NT2/D1 (cell line): ENCODE data around the gene KIAA1614.

Source experiments
- DNase-seq: peaks from one replicate; pipeline ENCODE4 v3.0.0-alpha.2; 2011; ENCODE audit warnings: low read depth, low spot score
- H3K27me3 ChIP-seq: 2 replicates; pipeline ENCODE4 v1.6.0; 2011; ENCODE audit warnings: mild to moderate bottlenecking; ENCODE audit not compliant: insufficient read length, insufficient read depth
- H3K36me3 ChIP-seq: 2 replicates; pipeline ENCODE4 v1.6.1; 2011; ENCODE audit warnings: mild to moderate bottlenecking, low read length, mixed read lengths; ENCODE audit not compliant: insufficient read depth, insufficient read length
- H3K4me1 ChIP-seq: 2 replicates; pipeline ENCODE4 v1.5.1; 2011; ENCODE audit not compliant: insufficient read depth, insufficient read length
- H3K4me3 ChIP-seq: 2 replicates; pipeline ENCODE4 v1.5.1; 2011; ENCODE audit warnings: low read depth; ENCODE audit not compliant: insufficient read length
- H3K9ac ChIP-seq: 2 replicates; pipeline ENCODE4 v1.6.0; 2011; ENCODE audit warnings: low read depth; ENCODE audit not compliant: insufficient read length
- H3K9me3 ChIP-seq: 2 replicates; pipeline ENCODE4 v1.5.1; 2011; ENCODE audit warnings: mild to moderate bottlenecking, low read length; ENCODE audit not compliant: insufficient read depth
- SUZ12 ChIP-seq: IDR thresholded peaks from 2 replicates; pipeline ENCODE4 v1.6.1; 2011; ENCODE audit not compliant: insufficient read length, insufficient read depth; ENCODE audit errors: extremely low read depth
- YY1 ChIP-seq: IDR thresholded peaks from 2 replicates; pipeline ENCODE4 v1.6.1; 2011; ENCODE audit not compliant: insufficient read length, insufficient read depth
- ZNF274 ChIP-seq: IDR thresholded peaks from 2 replicates; pipeline ENCODE4 v1.6.1; 2011; ENCODE audit warnings: mild to moderate bottlenecking, low read depth, low read length

KIAA1614 gene

GRCh38 chr1:180898441-180899219 is 14.1 kb upstream of the KIAA1614 start:
- TF ChIP-seq YY1 = no peak
- no peak for TF ChIP-seq ZNF274
- TF ChIP-seq SUZ12 = no peak
- Histone ChIP-seq H3K9me3 (no peaks in the 10 kb centered on the region), H3K4me1 (peaks cover 11% of the 10 kb centered on the region), H3K27me3 (no peaks in the 10 kb centered on the region), H3K4me3 (no peak overlapping the region), H3K9ac (no peak overlapping the region), H3K36me3 (no peaks in the 10 kb centered on the region)
- DNase-seq = no peak

DNA sequence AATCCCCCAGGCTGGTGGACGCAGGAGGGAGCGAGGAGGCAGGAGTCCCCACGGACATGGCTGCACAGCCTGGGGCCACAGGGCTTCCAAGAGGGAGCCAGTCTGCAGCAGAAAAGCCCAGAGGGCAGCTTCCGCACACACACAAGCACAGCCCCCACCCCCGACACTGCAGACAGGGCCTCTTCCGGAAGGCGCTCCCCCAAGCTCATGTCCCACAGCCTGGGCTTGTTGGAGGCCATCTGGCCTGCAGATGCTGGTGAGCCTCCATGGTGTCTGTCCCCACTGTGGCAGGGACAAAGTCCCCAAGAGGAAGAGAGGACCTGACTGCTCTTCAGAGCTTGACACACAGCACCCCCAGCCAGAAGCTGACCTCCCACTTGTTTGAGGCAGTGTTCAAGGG is 13.4 kb upstream of the KIAA1614 start:
- Histone ChIP-seq H3K4me3 (no peak overlapping the region), H3K4me1 (peaks cover 11% of the 10 kb centered on the region), H3K36me3 (no peaks in the 10 kb centered on the region), H3K9ac (no peak overlapping the region), H3K9me3 (no peaks in the 10 kb centered on the region), H3K27me3 (no peaks in the 10 kb centered on the region)
- DNase-seq = no peak
- TF ChIP-seq SUZ12 (no peak), YY1 (no peak), ZNF274 (no peak)

- Histone ChIP-seq H3K27me3 (no peaks in the 10 kb centered on the region), H3K4me3 (no peak overlapping the region), H3K9ac (no peak overlapping the region), H3K4me1 (peaks cover 11% of the 10 kb centered on the region), H3K9me3 (no peaks in the 10 kb centered on the region), H3K36me3 (no peaks in the 10 kb centered on the region)
- TF ChIP-seq SUZ12 (no peak), YY1 (no peak), ZNF274 (no peak)
- no peak for DNase-seq
Measured at GRCh38 chr1:180901076-180901990, 11.4 kb upstream of the KIAA1614 start.

DNA sequence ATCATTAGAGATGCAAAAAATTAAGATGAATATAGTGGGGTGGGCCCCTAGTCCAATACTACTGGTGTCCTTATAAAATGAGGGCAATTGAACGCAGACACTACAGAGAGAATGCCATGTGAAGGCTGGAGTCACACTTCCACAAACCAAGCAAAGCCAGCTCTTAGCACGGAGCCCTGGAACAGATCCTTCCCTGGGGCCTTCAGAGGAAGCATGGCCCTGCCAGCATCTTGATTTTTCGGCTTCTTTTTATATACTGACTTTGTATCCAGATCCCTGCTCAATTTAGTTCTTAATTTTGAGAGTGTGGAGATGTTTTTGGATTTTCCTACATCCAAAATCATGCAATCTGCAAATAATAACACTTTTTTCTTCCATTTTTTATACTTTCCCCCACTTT is 10.2 kb upstream of the KIAA1614 start:
- TF ChIP-seq YY1 (no peak), SUZ12 (no peak), ZNF274 (no peak)
- Histone ChIP-seq H3K9ac (no peak overlapping the region), H3K4me1 (peaks cover 11% of the 10 kb centered on the region), H3K27me3 (no peaks in the 10 kb centered on the region), H3K36me3 (no peaks in the 10 kb centered on the region), H3K4me3 (no peak overlapping the region), H3K9me3 (no peaks in the 10 kb centered on the region)
- no peak for DNase-seq

DNA sequence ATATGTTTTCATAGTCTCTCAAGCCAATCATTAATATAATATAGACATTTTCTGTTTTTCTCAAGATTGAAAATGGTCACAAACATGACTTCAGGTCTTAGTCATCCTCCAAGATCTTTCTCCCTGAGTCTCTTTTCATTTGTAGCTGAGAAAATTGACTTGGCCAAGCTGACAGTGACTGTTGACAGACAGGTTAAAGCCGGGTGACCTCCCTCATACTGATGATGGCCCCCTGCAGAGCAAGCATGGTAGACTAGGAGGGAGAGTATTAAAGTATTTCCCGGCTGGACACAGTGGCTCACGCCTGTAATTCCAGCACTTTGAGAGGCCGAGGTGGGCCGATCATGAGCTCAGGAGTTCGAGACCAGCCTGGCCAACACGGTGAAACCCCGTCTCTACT is 6.8 kb upstream of the KIAA1614 start:
- no peaks in the 10 kb centered on the region for H3K4me1 ChIP-seq
- DNase-seq = no peak
- H3K36me3 ChIP-seq = no peaks in the 10 kb centered on the region
- no peak overlapping the region for H3K4me3 ChIP-seq
- peaks cover 3% of the 10 kb centered on the region for H3K27me3 ChIP-seq
- TF ChIP-seq ZNF274 = no peak
- no peak for TF ChIP-seq YY1
- no peak for TF ChIP-seq SUZ12
- no peak overlapping the region for H3K9ac ChIP-seq
- no peaks in the 10 kb centered on the region for H3K9me3 ChIP-seq

- Histone ChIP-seq H3K4me1 (peaks cover 1% of the 10 kb centered on the region), H3K27me3 (peaks cover 8% of the 10 kb centered on the region), H3K9me3 (no peaks in the 10 kb centered on the region), H3K4me3 (no peak overlapping the region), H3K9ac (no peak overlapping the region), H3K36me3 (no peaks in the 10 kb centered on the region)
- no peak for DNase-seq
- TF ChIP-seq SUZ12 = no peak
- no peak for TF ChIP-seq YY1
Measured at GRCh38 chr1:180906511-180906910, 6.2 kb upstream of the KIAA1614 start.

- no peaks in the 10 kb centered on the region for H3K36me3 ChIP-seq
- peaks cover 18% of the 10 kb centered on the region for H3K27me3 ChIP-seq
- no peaks in the 10 kb centered on the region for H3K9me3 ChIP-seq
- no peak for TF ChIP-seq YY1
- TF ChIP-seq SUZ12 = no peak
- TF ChIP-seq ZNF274 = no peak
- no peak overlapping the region for H3K9ac ChIP-seq
- peaks cover 3% of the 10 kb centered on the region for H3K4me1 ChIP-seq
- H3K4me3 ChIP-seq = no peak overlapping the region
- DNase-seq = no peak
Measured at GRCh38 chr1:180907313-180908055, 5.2 kb upstream of the KIAA1614 start.
